Kidney epithelial cell (primary cell): ENCODE measurements around the gene PARVG. TPM values are rescaled to one million over a fixed set of nuclear protein-coding genes. Genes with fewer than 3 reads are reported as not detected.

Experiments
- DNase-seq: peaks from one replicate; pipeline ENCODE4 v3.0.0-alpha.2; 2010; ENCODE audit warnings: low read depth
- H3K27me3 ChIP-seq: 2 replicates; pipeline ENCODE4 v1.6.0; 2011; ENCODE audit warnings: low read length; ENCODE audit not compliant: control insufficient read depth, insufficient read depth
- H3K36me3 ChIP-seq: 2 replicates; pipeline ENCODE4 v1.5.1; 2011; ENCODE audit warnings: low read length; ENCODE audit not compliant: control insufficient read depth, insufficient read depth
- H3K4me3 ChIP-seq: 2 replicates; pipeline ENCODE4 v1.5.1; 2011; ENCODE audit warnings: low read depth, mild to moderate bottlenecking, control low read depth, low read length
- total RNA-seq: library from RNA; depleted of rRNA; stranded (reverse); fragments of >200 nt; gene quantifications from 2 replicates; pipeline ENCODE4 v1.2.3, GENCODE V29; 2015
- TF ChIP-seq, protein P1 (sequence below): IDR thresholded peaks from 2 replicates; pipeline ENCODE4 v1.5.1; 2011; ENCODE audit warnings: mild to moderate bottlenecking, moderate library complexity, low read length, control low read depth, inconsistent platforms; ENCODE audit not compliant: insufficient read depth, poor library complexity, severe bottlenecking

The PARVG gene
- total RNA-seq, 1 donor from 2014 or later = not detected

DNA sequence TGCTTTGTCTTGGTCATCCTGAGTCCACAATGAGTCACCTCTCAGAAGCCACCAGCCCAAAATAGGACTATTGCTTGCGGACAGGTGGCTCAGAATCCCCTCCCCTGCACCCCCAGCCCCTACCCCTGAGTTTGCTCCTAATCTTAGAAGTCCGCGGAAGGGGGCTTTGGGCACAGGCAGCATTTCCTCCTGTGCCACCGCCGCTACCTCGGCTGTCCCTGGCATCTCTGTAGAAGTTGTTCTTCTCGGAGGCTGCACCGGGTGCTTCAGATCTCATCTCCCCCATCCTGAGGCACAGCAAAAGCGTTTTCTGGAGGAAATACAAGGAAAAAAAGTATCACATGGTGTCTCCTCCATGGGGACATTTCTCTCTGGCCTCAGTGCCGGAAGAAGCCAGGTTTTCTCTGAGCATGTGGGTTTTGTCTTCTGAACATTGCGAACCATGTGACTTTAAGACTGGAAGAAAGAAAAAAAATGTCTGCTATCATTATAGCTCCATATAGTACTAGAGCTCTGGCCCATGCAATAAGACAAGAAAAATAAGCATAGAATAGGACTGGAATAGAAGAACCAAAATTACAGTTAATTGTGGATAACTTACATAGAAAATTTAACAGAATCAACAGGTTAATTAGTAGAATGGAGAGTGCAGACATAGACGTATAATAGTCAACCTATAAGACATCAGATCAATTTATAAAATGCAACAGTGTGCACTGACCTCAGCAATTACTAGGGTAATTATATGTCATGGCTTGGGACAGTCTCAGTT is 68.8 kb downstream of the PARVG start:
- no peaks in the 10 kb centered on the region for H3K36me3 ChIP-seq
- TF ChIP-seq, protein P1, sequence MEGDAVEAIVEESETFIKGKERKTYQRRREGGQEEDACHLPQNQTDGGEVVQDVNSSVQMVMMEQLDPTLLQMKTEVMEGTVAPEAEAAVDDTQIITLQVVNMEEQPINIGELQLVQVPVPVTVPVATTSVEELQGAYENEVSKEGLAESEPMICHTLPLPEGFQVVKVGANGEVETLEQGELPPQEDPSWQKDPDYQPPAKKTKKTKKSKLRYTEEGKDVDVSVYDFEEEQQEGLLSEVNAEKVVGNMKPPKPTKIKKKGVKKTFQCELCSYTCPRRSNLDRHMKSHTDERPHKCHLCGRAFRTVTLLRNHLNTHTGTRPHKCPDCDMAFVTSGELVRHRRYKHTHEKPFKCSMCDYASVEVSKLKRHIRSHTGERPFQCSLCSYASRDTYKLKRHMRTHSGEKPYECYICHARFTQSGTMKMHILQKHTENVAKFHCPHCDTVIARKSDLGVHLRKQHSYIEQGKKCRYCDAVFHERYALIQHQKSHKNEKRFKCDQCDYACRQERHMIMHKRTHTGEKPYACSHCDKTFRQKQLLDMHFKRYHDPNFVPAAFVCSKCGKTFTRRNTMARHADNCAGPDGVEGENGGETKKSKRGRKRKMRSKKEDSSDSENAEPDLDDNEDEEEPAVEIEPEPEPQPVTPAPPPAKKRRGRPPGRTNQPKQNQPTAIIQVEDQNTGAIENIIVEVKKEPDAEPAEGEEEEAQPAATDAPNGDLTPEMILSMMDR = no peak
- H3K4me3 ChIP-seq = no peak overlapping the region
- peaks cover 7% of the 10 kb centered on the region for H3K27me3 ChIP-seq
- no peak for DNase-seq

DNA sequence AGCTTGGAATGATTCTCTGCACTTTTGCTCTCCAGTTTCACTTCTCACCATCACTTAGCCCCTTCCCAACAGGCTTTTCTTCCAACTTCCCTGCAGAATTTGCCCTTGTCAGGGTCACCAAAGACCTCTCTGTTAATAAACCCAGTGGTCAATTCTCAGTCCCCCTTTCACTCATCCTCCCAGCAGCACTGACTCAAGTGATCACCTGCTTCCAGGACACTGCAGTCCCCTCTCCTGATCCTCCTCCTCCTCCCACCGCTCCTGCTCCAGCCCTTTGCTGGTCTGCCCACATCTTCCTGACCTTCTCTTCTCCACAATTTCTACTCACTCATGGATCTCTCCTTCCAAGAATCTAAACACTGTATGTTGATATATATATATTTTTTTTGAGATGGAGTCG is 74.1 kb downstream of the PARVG start:
- DNase-seq = no peak
- TF ChIP-seq, protein P1 = no peak
- H3K4me3 ChIP-seq = no peak overlapping the region
- H3K36me3 ChIP-seq = no peaks in the 10 kb centered on the region
- peaks cover 3% of the 10 kb centered on the region for H3K27me3 ChIP-seq

DNA sequence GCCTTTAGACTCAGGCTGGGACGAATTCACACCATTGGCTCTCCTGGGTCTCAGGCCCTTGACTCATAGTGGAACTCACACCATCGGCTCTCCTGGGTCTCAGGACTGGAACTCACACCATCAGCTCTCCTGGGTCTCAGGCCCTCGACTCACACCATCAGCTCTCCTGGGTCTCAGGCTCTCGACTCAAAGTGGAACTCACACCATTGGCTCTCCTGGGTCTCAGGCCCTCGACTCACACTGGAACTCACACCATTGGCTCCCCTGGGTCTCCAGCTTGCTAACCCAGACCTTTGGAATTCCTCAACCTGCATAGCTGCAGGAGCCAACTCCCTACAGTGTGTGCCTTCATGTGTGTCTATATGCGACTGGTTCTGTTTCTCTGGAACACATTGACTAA is 75.4 kb downstream of the PARVG start:
- H3K4me3 ChIP-seq = no peak overlapping the region
- DNase-seq = no peak
- peaks cover 3% of the 10 kb centered on the region for H3K27me3 ChIP-seq
- TF ChIP-seq, protein P1 = no peak
- no peaks in the 10 kb centered on the region for H3K36me3 ChIP-seq

DNA sequence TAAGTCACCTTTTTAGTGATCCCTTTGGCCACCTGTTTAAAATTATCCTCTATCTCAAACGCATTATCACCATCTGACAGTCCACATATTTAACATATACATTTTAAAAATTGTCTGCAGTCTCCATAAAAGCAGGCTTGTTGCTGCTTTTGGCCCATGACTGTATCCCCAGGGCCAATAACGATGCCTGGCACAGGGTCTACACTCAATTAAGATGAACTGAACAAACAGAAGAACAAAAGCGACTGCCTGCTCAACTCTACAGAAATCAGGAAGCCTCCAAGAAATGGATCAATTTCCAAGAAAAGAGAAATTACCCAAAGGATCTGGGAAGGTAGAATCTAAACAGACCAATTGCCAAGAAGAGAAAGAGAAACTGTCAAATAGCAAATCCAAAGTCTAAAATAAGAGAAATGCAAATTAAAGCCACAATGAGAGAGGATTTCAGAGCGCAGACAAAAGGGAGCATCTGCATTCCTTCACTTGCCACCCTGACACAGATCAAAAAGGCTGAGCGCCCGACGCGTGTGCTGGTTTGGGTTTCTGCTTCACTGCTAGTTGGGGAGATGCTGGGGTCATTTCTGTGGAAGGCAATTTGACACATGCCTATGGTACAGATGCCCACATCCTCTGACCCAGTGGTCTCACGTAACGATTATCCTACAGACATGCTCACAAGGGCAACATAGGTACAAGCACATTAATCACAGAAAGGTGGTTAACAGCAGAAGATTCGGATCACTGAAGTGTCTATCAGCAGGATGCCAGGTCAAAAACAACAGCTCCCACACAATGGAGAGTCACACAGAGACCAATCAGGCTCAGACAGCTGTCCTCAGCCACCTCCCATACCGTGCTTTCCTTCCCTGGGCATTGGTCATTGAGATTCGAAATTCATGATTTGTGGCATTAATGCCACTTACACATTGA is 76.1 kb downstream of the PARVG start:
- TF ChIP-seq, protein P1 = no peak
- Histone ChIP-seq H3K27me3 (peaks cover 3% of the 10 kb centered on the region), H3K36me3 (no peaks in the 10 kb centered on the region), H3K4me3 (no peak overlapping the region)
- no peak for DNase-seq

Other genes with a start within 250 kb of the PARVG start
- gene SAMM50, start 225.5 kb upstream of the PARVG start, total RNA-seq = 36.6 and 41.4 TPM in 2 replicates
- 94.6 and 94.9 TPM in 2 replicates for gene PARVB, start 156.6 kb upstream of the PARVG start, total RNA-seq
- gene SHISAL1, start 132.0 kb downstream of the PARVG start, total RNA-seq = 0.71 and 1.4 TPM in 2 replicates